Erythroblast (primary cell): ENCODE data around the gene CMSS1.

Experiments used
- DNase-seq, 2 experiments: peaks; one replicate each; lab custom pipeline; 2025; lab: John Stamatoyannopoulos, UW
- GATA1 ChIP-seq: IDR thresholded peaks from 2 replicates; pipeline ENCODE4 v1.6.1; 2011; ENCODE audit warnings: low read depth, mild to moderate bottlenecking, control low read depth, low read length, moderate library complexity
- POLR2A ChIP-seq: IDR thresholded peaks from 2 replicates; pipeline ENCODE4 v1.6.1; 2011; ENCODE audit warnings: mild to moderate bottlenecking, low read length

The CMSS1 gene

DNA sequence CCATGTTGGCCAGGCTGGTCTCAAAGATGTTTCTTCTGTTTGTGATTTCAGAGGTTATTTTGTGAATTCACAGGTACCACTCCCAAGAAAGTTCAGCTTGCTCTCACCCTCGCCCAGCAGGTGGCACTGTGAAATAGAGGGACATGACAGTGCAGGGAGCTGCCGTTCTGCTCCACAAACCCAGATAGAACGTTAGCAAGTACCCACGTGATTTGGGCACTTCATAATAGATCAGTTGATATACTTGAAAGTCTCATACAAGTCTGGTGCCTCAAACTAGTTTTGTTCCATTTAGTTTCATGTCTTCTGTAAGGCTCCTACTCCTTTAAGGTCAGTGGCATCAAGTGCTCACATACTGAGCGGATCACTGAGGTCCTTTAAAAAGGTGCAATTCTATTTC is 251.2 kb downstream of the CMSS1 start:
- DNase-seq: peak; percentile 85 to 88
- TF ChIP-seq GATA1: no peak
- no peak for TF ChIP-seq POLR2A

DNA sequence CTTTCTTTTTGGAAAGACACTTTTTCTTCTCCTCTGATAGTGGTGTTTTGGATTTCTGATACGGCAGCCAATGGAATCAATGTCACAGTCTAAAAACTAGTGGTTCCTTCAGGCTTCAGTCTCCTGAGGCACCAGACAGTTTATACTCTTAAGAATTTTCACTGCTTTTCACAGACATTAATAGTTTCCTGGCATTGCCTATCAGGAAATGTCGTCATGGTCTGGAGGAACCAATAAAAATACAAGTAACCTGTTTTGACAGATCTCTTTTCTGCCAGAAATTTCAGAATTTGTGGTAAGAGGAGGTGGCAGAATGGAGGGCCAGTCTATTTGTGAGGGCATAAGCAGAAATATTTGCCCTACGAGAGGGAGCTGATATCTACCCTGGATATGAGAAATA is 251.8 kb downstream of the CMSS1 start:
- DNase-seq: no peak
- TF ChIP-seq POLR2A (no peak), GATA1 (no peak)

DNA sequence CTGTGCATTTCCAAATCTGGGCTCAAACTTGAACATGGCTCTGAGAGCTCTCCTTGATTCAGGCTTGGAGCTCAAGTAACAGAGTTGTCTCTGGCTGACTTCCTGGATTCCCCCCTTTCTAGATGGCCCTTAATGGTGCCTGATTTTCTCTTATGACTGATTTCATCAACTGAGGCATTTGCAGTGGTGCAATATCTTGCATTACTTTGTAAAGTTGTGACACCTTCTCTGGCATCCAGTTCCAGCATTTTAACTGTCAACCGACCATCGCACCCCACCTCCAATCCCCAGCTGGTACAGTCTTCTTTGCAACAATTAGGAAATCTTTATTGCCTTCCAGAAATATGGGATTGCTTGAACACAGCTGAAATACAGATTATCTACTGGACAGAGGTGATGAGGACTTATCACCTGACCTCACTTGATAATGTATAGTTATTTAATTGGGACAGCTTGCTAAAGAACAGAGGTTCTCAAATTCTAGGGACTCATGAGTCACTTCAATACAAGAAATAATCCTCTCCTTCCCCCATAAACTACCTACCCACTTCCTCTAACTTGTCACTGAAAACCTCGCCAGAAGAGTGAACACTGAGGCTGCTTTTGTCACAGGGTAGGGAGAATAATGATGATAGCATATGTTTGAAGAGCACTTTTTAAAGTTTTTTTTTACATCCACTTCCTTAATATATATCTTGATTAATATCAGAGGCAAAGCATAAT is 254.8 kb downstream of the CMSS1 start:
- no peak for DNase-seq
- TF ChIP-seq POLR2A: no peak
- no peak for TF ChIP-seq GATA1

DNA sequence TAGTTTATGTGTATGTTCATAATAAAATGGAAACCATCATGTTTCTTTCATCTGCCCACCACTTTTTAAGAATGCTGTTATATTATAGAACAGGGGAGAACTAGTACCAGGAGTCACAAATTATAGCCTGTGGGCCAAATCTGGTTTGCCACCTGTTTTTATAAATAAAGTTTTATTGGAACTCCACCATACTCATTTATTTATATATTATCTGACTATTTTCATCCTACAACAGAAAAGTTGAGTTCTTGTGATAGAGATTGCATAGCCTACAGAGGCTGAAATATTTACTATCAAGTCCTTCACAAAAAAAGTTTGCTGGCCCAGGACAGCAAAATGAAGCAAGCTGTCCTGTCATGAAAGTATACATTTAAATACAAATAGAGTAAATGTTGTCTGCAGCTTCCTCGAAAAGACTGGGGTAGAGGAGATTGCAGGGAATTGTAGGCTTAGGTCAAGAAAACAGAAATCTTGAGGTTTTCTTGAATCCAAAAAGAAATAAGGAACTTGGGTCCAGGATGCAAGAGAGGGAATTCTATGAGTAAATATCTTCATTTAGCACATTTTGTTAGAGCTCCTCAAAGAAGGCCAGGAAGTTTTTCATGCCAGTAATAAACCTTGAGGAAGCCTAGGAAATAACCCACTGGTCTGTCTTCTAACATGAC is 255.5 kb downstream of the CMSS1 start:
- DNase-seq: no peak
- TF ChIP-seq POLR2A (no peak), GATA1 (no peak)

DNA sequence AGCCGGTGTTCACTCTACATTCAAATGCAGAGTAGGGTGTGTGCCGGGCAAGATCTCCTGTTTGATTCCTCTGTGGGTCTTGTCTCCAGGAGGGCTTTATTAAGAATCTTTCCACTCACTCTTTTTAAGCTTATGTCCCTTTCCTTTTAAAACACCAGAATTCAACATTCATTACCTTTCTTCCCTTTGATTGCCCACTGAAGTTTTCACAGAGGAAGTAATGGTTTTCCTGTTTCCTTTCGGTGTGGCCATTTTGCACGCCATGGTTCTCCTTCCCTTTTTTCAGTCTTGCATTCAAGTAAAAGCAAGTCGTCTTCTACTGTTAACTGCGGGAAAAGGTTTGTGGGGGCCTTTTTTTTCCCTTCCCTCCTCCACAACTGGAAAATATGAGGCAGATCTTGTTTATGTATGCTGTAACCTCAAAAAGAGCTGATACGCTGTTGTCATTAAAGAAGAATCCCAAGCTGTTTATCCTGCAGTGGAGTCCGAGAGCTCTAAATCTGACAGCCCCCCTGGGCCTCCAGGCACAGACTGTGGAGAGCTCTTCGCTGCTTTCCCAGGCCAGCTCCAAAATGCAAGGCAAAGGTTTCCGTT is 256.1 kb downstream of the CMSS1 start:
- peak; percentile 33 to 36 for DNase-seq
- TF ChIP-seq GATA1 (no peak), POLR2A (no peak)

DNA sequence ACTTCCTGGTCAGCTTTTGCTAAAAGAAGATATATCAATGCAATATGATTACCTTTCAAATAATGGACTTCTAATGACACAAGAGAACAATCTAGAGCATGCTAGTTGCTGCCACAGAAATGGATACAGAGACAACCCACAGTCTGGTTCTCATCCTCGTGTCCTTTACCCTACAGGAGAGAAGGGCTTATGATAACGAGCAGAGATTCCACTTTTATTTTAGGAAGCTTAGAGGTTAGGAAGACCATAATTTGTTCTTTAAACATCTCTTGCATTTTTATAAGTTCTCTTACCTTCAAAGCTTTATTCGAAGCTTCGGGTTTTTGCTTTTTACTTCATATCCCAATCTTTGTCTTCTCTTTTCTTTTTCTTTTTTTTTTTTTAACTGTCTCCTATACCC is 257.5 kb downstream of the CMSS1 start:
- TF ChIP-seq POLR2A (no peak), GATA1 (no peak)
- no peak for DNase-seq

DNA sequence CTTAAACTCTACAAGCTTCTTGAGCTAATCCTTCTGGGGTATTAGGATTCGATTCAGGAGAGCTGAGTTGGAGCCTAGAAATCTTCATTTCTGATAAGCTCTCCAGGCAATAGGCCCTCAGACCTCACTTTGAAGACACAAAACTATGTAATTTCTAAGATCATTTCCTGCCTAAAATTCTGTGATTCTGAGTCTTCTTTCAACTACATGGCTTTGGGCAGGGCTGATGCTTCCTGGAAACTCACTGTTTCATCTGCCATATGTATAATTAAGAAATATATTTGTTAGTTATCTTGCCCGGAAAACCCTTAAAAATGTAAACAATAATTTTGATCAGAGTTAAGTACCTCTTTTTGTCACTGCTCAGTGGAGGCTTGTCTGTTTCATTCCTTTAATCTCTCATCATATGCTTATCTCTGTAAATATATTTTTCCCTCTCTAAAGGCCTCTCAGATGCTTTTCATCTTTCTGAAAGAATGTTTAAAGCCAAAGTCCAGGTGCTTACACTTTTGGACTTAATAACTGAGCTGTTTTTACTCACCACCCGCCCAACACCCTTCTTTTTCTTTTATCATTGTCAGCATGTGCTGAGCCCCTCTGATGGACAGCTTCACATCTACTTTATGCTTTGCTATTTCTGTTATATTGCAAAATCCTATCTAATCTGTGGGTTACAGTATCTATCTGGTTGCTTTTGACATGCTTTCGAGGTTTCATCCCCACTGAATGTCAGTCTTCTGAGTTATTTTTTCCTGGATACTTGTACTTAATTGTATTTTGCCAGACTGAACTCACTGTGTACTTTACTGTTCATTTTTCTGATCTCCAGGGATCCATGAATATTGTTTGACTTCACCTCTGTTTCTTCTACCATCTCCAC is 258.4 kb downstream of the CMSS1 start:
- no peak for TF ChIP-seq POLR2A
- no peak for TF ChIP-seq GATA1
- peak; percentile 59 to 85 for DNase-seq

DNA sequence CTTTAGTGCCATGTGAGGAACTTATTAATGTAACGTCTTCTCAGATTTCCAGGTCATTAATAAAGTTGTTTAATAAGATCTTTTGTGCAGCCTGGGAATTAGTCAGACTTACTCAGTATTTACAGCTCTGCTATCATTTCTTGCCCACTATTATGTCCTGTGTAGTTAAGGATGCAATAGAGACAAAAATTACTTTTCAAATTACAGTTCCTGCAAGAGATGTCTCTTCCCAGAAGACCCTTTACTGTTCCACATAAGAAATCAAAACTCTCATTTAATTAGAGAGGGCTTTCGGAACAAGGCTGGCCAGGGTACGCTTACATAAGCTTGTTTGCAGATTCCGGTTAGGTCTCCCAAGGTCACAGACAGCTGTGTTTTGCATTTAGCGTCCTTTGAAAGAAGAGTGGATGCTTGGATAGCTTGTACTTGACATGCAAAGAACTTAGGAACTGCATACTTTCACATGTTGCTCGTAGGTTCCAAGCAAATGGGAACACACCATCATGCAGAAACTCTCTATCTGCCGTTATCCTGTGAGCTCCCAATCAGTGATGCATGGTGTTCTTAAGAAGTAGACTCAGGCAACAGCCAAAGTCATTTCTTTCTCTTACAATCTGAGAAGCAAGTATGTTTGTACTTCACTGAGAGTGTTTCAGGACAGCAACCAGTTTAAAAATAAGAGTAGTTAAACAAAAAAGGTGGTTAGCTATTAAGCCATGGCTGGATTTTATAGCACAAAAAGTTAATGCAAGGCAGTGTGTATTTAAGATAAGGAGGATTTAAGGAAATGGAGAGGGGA is 259.3 kb downstream of the CMSS1 start:
- DNase-seq: peak; percentile 14 to 20
- TF ChIP-seq POLR2A: no peak
- no peak for TF ChIP-seq GATA1

DNA sequence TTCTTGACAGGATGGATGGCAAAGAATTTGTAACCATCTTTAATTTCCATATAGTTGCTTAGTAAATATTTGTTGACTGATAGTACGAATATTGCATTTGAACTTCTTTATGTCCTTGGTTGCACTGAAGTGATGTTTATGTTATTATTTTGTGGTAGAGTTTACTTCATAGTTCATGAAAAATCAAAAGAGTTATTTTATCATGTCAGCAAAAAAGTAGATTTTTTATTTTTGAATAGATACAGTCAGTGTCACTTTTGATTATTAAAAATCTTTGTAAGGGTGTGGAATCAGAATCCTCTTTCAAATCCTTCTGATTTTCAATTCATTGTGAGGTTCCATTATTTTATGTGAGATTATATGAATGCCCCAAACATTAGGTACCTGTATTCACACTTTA is 261.7 kb downstream of the CMSS1 start:
- TF ChIP-seq POLR2A: no peak
- TF ChIP-seq GATA1: no peak
- DNase-seq: no peak

DNA sequence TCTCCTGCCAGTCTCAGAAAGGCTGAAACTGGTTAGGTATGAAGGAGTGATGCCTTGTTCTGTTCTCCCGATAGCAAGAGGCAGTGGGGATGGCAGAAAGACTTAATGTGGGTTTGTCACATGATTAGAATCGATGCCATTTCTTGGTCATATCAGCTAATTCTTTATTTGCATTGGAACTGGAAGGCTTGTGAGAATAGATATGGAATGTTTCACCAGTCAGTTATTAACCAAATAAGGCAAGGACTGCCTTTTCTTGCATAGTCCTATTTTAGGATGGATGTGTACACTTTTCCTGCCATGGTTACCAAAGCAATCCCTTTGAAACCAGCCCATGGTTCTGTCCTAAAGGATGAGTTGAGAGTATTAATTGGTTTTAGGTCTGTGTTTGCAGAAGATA is 262.9 kb downstream of the CMSS1 start:
- peak; percentile 8 to 46 for DNase-seq

DNA sequence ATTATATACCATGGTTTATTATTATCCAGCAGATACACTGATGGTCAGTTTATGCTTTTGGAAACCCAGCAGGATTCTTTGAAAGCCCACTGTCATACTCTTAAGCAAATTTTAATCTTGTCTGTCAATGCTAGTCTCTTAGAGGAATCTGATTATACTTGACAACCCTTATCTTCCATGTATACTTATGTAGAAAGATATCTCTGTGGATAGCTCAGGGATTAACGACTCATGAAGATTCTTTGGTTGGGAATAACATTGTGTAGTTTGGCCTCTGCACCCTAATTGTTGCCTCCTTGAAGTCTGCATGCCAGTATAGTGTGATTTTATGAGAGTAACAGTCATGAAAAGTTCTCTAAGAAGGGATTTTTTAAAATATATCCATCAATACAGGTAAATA is 263.6 kb downstream of the CMSS1 start:
- no peak for DNase-seq
- no peak for TF ChIP-seq POLR2A
- TF ChIP-seq GATA1: no peak

More for the DNA sequence above, 262.9 kb downstream of the CMSS1 start:
- TF ChIP-seq POLR2A (no peak), GATA1 (no peak)

DNA sequence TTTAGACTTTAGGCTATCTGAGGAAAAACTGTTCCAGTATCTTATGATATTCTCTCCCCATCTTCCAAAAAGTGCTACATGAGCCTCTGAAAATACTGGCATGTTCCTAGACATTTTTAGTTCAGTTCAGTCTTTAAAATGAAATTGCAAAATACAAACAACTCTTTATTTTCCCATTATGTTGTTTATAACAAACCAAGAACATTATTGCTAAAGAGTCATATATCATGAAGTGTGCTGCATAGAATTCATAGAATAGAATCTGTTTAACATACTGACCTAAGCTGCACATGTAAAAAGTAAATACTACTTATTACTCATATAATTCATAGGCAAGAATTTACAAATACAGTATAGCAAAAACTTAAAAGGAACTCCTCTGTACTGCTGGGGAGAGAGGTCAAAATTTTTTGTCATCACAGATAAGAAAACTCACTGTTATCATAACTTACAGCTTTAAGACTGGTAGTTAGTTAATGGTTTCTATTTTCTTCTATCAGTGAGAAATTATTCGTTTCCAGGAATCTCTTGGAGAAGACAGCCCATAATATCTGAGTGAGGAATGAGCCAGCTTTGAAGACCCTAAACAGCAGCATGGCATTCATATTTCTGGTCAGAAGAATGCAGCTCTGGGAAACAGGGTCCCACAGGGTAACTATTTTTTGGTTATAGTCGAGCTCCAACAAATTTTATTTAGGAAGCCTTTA is 264.5 kb downstream of the CMSS1 start:
- DNase-seq: peak; percentile 48 to 71

DNA sequence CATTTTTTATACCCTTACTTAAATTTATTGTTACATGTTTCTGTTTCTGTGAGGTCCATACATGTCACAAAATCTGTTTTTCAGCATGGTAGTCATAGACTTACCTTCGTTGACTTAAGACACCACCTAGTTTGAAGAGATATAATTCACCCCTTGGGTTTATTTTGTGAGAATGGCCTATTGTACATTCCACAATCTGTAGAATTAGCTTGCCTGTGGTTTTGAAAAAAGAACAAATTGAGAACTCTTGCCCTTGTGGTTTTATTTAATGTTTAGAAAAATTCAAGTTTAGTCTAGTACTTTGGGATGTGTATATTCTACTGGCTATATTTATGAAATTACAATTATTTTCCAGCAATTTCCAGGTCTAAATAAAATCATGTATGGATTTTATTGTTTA is 265.1 kb downstream of the CMSS1 start:
- DNase-seq: no peak
- TF ChIP-seq POLR2A (no peak), GATA1 (no peak)

More for the DNA sequence above, 264.5 kb downstream of the CMSS1 start:
- TF ChIP-seq POLR2A: no peak
- no peak for TF ChIP-seq GATA1
